ENCODE measurements around the gene ZBTB34. TPM values are rescaled to one million over a fixed set of nuclear protein-coding genes. Genes with fewer than 3 reads are reported as not detected.

ZBTB34 gene
- polyA plus RNA-seq, 1 experiment, result 4.2 TPM

- DNase-seq (ENCODE audit: low read depth), result no peak
- ChIA-PET CTCF (no interaction called here), POLR2A (no interaction called here)
- Histone ChIP-seq H3K4me3 (ENCODE audit: low read depth, low read length) (no peak overlapping the region), H3K27me3 (ENCODE audit: control insufficient read depth, insufficient read depth, low read length) (no peaks in the 10 kb centered on the region), H3K36me3 (ENCODE audit: control insufficient read depth, insufficient read depth, low read length) (peaks cover 14% of the 10 kb centered on the region)
- TF ChIP-seq CTCF (IDR thresholded peaks at IDR 0.05; ENCODE audit: insufficient read depth, low read depth, low read length), result no peak
These were observed 20.5 kb downstream of the ZBTB34 start for GRCh38 chr9:126880947-126881332.

- Histone ChIP-seq H3K4me3 (ENCODE audit: low read depth, low read length) (no peak overlapping the region), H3K36me3 (ENCODE audit: control insufficient read depth, insufficient read depth, low read length) (peaks cover 14% of the 10 kb centered on the region), H3K27me3 (ENCODE audit: control insufficient read depth, insufficient read depth, low read length) (no peaks in the 10 kb centered on the region)
- no peak for DNase-seq (ENCODE audit: low read depth)
- TF ChIP-seq CTCF (IDR thresholded peaks at IDR 0.05; ENCODE audit: insufficient read depth, low read depth, low read length), result no peak
- CTCF ChIA-PET, result no interaction called here
- POLR2A ChIA-PET, result no interaction called here
These were observed 22.3 kb downstream of the ZBTB34 start for GRCh38 chr9:126882746-126883145.

GRCh38 chr9:126883636-126884035 is 23.2 kb downstream of the ZBTB34 start:
- no peaks in the 10 kb centered on the region for H3K27me3 ChIP-seq (ENCODE audit: control insufficient read depth, insufficient read depth, low read length)
- no peak for DNase-seq (ENCODE audit: low read depth)
- H3K36me3 ChIP-seq (ENCODE audit: control insufficient read depth, insufficient read depth, low read length), result peaks cover 14% of the 10 kb centered on the region
- TF ChIP-seq CTCF (IDR thresholded peaks at IDR 0.05; ENCODE audit: insufficient read depth, low read depth, low read length), result no peak
- no peak overlapping the region for H3K4me3 ChIP-seq (ENCODE audit: low read depth, low read length)
- ChIA-PET CTCF (no interaction called here), POLR2A (no interaction called here)

GRCh38 chr9:126885131-126885641 is 24.7 kb downstream of the ZBTB34 start:
- Histone ChIP-seq H3K36me3 (ENCODE audit: control insufficient read depth, insufficient read depth, low read length) (peaks cover 9% of the 10 kb centered on the region), H3K4me3 (ENCODE audit: low read depth, low read length) (no peak overlapping the region), H3K27me3 (ENCODE audit: control insufficient read depth, insufficient read depth, low read length) (no peaks in the 10 kb centered on the region)
- ChIA-PET CTCF (no interaction called here), POLR2A (no interaction called here)
- no peak for DNase-seq (ENCODE audit: low read depth)
- TF ChIP-seq CTCF (IDR thresholded peaks at IDR 0.05; ENCODE audit: insufficient read depth, low read depth, low read length), result no peak

- H3K27me3 ChIP-seq (ENCODE audit: control insufficient read depth, insufficient read depth, low read length), result no peaks in the 10 kb centered on the region
- TF ChIP-seq CTCF (IDR thresholded peaks at IDR 0.05; ENCODE audit: insufficient read depth, low read depth, low read length), result no peak
- no peak for DNase-seq (ENCODE audit: low read depth)
- ChIA-PET POLR2A (no interaction called here), CTCF (interaction anchor here (0.6 kb wide), 1 partner anchor 54 kb away, joined by 3 read pairs; no protein-coding TSS in a partner anchor)
- no peak overlapping the region for H3K4me3 ChIP-seq (ENCODE audit: low read depth, low read length)
- peaks cover 3% of the 10 kb centered on the region for H3K36me3 ChIP-seq (ENCODE audit: control insufficient read depth, insufficient read depth, low read length)
These were observed 25.8 kb downstream of the ZBTB34 start for GRCh38 chr9:126886034-126886822.

All from BJ (cell line).